ENCODE measurements around the gene BAHD1.
A peak's percentile ranks its signal among the peaks of the same experiment; 100 is the strongest.

BAHD1 gene

DNA sequence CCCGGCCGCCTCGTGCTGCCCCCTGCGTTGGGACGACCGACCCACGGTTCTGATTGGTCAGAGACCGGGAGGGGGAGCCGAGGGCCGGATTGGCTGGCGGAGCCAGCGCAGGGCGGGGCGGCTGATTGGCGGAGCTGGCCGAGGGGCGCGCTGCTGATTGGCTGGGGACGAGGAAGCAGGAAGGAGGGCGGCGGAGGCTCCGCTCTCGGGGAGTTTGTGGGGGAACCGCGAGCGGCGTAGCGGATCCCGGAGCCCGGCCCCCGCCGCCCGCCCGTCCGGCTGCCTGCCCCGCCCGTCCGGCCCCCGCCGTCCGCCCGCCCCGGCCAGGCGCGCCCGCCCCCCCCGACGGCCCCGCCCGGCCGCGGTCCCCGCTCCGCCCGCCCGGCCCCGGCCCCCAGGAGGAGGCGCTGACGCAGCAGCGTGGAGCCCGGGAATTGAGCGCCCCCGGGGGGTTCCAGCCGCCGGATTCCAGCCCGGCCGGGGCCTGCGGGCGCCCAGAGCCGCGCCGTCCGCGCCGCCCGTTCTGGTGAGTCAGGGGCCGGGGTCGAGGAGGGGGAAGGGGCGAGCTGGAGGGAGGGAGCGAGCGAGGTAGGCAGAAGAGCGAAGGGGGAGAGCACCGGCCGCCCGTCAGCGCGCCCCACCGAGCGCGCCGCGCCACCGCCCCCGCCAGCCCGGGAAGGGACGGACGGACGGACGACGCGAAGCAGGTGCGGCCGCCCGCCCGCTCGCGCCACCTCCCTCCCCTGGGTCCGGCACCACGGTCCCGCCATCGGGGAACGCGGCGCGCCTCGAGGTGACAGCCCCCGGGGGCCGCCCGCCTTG lies at the start of gene BAHD1:
BAHD1 (plus strand) TSS at position 211 of the 822 bp plus-strand sequence. CDS start 17,512 bp downstream, outside the sequence.
- DNase-seq, result peak; percentile 83

DNA sequence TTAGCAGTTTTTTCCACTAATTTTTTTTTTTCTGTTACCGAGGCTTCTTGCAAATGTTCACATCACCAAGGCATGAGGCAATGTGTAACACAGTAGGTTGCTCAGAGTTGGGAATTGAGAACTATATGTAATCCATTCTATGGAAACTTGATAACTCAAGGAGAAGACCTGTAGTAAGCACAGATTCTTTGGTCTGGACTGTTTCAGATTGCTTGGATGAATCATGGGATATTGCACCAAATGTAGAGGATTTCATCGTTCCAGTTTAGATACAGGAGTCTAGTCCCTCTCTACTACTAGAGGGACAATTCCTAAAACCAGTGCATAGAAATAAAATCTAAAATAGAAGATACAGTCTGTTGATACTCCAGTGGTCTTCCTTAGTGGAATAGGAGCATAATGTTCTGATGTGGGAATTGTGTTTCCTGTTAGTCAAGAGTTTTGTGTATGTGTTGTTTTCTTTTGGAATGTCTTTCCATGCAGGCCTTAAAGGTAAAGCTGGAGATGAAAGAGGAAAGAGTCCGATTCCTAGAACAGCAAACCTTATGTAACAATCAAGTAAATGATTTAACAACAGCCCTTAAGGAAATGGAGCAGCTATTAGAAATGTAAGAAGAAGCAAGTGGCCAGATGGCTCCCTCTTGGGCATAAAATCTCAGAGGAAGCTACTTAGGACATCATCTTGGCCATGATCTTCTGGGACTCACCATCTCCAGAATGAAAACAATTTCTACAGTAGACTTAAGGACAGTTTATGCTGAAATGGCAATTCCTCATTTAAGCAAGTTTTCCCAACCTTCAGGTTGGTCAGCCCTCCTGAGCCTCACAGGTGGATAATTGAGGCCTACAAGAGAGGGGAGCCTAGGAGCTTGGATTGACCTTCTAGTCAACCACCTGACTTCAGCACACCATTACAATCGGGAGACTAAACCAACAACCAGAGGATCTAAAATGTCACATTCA lies 47.5 kb upstream of the BAHD1 start:
- DNase-seq, result no peak

DNA sequence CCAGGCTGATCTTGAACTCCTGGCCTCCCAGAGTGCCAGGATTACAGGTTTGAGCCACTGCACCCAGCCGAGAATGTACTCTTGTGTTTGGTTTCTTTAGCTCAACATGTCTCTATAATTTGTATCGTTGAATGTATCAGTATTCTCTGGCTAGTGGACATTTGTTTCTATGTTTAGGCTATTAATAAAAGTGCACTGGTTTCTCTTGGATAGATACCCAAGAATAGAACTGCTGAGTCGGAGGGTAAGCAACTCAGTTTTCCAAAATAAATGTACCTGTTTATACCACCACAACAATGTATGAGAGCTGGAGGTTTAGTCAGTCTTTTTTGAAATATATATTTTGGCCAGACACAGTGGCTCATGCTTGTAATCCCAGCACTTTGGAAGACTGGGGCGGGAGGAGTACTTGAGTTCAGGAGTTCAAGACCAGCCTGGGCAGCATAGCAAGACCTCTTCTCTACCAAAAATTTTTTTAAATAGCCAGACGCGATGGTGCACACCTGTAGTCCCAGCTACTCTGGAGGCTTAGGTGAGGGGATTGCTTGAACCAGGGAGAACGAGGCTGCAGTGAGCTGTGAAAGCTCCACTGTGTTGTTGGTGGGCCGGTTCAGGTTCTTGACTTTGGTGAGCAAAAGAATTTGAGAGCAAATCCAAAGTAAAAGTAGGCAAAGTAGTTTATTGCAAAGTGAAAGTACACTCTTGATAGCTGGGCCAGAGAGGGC lies 42.9 kb upstream of the BAHD1 start:
- no peak for DNase-seq

DNA sequence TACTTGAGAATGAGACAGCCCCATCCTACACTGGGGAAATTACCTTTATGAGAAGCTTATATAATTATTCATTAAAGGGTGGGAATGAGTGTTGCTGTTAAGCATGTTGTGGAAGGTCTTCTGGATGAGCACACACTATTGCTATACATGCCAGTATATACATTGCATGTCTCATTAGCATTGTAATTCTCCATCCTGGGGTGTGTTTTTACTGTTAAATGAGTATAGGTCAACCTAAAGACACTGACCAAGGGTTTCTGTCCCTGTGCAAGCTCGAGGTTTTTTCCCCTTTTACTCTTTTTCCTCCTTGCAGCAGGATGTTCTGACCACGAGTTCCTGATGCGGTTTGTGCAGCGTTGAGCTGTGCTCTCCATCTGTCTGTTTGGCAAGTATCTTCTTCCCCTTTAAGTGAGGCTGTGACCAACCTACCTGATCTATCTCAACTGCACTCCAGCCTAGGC lies 42.3 kb upstream of the BAHD1 start:
- no peak for DNase-seq

DNA sequence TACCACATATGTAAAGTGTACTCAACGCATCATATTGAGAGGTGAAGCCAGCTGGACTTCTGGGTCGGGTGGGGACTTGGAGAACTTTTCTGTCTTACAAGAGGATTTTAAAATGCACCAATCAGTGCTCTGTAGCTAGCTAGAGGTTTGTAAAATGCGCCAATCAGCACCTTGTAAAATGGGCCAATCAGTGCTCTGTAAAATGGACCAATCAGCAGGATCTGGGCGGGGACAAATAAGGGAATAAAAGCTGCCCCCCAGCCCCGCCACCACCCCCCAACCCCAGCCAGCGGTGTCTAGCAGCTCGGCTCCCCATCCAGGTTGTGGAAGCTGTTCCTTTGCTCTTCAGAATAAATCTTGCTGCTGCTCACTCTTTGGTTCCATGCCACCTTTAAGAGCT lies 41.4 kb upstream of the BAHD1 start:
- no peak for DNase-seq

DNA sequence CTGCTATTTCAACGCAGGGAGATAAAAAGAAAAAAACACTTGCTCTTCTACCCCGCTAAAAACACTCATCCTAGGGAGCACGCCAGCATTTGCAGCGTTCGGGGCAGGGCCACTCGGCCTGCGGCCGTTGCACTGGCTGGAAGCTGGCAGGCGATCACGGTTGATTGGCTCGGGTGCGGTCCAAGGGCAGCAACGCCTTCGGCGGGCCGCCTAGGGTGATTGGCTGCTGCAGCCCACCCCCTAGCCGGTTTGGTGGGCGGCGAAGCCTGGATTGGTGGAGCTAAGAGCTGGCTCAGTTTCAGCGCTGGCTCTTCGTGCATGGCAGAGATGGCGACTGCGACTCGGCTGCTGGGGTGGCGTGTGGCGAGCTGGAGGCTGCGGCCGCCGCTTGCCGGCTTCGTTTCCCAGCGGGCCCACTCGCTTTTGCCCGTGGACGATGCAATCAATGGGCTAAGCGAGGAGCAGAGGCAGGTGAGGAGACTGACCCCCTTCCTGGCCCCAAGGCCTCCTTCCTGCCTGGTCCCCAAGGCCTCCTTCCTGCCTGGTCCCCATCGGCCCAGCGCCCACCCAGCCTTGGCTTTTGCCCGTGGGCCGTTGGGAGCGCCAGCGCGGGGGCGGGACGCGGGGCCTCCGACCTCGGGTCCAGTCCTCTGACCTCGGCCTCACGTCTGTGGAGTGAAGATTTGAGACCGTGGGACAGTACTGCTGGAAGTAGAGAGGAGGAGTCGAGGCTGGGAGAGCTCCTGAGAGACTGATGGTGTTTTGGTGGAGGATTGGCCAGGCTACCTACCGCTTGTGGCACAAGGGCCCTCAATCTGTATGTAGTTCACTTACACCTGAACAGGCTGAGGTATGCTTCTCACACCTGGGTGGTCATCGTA lies 35.0 kb upstream of the BAHD1 start, which contains the start of gene IVD:
IVD (plus strand) TSS at position 295 of the 881 bp plus-strand sequence; CDS start at position 328, 33 bp downstream.
- peak; percentile 91 for DNase-seq

DNA sequence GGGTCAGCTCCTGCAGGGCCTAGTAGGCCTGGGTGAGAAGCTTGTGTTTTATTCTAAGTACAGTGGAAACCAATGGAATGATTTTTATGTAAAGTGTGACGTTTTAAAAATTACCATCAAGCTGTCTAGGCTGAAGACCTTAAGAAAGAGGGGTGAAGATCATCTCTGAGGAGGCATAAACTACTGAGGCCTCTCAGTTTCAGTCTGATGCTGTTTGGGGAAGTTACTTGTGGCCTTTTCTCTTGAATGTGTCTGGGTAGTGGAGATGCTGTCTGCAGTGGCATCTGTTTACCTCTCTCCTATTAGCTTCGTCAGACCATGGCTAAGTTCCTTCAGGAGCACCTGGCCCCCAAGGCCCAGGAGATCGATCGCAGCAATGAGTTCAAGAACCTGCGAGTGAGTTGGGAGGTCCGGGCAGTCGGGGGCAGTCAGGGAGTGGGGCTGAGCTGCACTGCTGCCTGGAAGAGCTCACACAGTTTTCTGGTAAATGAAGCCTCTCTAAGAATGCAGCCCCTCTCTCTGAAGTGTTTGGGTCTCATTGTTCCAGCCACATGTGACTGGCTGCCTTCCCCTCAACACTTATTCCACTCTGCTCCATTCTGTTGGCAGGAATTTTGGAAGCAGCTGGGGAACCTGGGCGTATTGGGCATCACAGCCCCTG lies 33.3 kb upstream of the BAHD1 start:
- DNase-seq, result no peak

DNA sequence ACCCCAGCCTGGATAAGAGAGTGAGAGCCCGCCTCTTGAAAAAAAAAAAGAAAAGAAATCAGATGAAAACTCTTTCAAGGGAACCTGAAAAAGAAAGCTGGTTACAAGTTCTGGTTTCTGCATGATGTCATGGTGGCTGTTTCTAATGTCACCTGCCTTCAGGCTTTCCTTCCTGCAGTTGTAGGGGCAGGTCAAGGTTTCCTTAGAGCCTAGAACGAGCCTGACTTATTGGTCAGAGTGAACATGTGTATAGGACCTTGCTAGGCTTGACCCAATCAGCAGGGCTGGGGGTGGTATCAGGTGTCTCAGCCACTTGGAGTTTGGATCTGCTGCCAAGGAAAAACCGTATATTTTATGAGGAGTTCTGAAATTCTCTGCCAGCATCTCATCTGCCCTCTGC lies 31.4 kb upstream of the BAHD1 start:
- DNase-seq, result no peak

DNA sequence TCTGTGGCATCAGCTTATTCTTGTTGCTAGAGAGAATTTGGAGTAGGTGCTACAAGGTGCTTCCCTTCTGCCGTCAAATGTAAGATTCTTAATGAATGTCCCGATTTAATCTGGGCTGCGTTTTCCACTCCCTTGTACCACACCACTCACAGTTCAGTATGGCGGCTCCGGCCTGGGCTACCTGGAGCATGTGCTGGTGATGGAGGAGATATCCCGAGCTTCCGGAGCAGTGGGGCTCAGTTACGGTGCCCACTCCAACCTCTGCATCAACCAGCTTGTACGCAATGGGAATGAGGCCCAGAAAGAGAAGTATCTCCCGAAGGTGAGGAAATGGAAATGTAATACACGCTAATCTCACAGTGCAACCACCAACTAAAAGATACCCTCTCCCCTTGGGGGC lies 30.3 kb upstream of the BAHD1 start:
- no peak for DNase-seq

DNA sequence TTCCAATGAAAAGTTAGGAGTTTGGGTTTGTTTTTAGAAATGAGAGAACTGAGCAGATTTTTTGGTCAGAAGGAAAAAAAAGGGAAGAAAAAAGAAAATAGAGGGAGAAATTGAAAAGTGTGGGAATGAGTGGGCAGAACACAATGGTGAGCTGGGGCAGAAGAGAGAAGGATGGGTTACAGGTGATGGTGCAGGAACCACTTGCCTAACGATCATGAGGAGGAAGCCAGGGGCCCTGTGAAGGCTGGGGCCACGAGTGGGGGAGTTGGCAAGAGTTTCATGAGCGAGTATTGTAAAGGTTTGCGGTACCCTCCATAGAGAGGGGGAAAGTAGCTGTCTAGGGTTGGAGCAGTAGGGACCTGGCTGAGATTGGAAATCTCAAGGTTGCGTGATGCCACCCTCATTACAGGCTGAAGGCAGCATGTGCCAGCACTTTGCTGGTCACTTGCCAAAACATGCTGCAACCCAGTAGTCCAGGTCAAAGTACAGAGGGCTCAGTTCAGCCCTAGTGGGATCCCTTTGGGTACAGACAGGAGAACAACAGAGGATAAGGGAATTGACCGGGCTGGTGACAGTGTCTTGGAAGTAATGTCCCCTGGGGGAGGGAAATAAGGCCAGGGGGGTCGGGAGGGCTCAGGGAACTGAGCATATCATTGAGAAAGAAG lies 28.5 kb upstream of the BAHD1 start:
- no peak for DNase-seq

DNA sequence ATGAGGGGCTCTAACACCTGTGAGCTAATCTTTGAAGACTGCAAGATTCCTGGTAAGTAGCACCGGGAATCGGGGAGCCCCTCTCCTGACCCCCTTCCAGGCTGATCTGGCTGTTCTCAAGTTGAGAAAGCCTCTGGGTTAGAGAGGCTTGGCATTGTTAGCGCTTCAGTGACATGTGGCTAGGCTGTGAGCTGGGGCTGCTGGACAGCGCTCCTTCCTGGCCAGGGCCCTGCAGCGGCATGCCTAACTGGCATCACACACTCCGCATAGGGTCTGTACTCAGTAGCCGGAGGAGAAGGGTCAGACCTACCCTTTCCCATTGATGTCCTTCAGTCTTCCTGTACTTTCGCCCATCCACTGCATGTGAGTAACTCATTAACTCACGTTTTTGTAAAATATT lies 27.7 kb upstream of the BAHD1 start:
- no peak for DNase-seq

DNA sequence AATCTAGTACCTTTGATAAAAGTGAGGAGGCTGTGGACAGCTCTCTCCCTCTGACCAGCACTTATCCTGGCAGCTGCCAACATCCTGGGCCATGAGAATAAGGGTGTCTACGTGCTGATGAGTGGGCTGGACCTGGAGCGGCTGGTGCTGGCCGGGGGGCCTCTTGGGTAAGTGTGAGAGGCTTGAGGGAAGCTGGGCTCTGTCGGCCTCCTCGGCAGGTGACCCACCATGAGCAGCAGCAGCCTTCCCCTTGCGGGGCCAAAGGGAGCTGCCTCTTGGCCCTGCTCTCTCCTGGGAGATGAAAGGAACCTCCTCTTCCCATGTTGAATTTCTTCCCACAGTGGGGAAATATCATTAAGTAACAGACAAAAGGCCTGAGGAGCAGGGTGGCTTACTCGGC lies 25.9 kb upstream of the BAHD1 start:
- DNase-seq, result no peak

DNA sequence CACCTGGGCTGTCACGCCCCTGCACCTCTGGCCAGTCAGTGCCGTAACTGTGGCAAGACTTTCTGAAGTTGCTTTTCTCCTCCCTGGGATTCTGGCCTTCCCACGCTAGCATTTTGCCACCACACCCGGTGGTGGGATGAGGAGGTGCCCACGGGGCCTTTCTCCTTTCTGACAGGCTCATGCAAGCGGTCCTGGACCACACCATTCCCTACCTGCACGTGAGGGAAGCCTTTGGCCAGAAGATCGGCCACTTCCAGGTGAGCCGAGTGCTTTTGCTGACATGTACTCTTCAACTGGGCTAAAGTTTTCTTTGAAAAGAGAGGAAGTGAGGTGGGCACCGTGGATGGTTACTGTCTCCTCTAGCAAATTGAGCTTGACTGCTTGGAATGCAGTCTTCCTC lies 25.5 kb upstream of the BAHD1 start:
- DNase-seq, result no peak

DNA sequence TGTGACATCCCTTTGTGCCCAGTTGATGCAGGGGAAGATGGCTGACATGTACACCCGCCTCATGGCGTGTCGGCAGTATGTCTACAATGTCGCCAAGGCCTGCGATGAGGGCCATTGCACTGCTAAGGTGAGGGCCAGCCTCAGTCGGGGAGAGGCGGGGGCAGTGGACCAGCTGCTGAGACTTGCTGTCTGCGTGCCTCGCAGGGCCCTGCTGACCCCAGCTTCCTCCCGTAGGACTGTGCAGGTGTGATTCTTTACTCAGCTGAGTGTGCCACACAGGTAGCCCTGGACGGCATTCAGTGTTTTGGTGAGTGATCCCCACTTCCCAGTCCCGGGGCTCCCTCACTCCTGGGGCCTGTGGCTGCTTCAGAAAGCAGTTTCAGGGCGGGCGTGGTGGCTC lies 24.7 kb upstream of the BAHD1 start:
- no peak for DNase-seq

DNA sequence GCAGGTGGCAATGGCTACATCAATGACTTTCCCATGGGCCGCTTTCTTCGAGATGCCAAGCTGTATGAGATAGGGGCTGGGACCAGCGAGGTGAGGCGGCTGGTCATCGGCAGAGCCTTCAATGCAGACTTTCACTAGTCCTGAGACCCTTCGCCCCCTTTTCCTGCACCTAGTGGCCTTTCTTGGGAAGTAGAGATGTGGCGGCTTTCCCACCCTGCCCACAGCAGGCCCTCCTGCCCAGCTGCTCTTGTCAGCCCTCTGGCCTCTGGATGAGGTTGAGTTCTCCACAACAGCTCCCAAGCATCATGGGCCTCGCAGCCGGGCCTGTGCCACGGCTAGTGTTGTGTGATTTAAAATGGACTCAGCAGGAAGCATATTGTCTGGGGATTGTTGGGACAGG lies 22.6 kb upstream of the BAHD1 start:
- DNase-seq, result no peak

DNA sequence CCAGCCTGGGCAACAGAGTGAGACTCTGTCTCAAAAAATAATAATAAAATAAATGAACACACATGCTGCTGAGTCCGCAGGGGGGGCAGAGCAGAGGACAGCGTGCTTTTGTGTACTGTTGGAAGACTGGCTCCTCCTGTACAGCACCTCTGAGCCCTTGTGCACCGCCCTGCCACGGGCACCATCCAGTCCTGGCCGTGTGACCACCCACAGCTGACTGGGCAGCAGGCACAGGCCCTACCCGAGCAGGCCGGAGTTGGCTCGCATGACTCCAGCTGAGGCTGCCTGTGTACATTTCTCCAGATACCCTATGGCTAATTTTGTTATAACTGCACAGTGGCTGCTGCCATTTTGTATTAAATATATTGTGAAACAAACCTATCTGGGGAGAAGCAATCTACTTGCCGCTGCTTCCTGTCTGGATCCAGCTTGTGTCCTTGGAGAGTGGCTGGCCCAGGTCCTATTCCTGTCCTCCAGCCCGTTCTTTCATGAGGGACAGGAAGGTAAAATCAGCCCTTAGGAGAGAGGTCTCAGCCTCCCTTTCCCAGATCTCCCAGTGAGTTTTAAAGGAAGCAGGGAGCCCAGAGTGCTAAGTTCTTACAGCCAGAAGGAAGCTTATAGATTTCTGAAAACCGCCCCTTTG lies 20.6 kb upstream of the BAHD1 start:
- DNase-seq, result no peak

DNA sequence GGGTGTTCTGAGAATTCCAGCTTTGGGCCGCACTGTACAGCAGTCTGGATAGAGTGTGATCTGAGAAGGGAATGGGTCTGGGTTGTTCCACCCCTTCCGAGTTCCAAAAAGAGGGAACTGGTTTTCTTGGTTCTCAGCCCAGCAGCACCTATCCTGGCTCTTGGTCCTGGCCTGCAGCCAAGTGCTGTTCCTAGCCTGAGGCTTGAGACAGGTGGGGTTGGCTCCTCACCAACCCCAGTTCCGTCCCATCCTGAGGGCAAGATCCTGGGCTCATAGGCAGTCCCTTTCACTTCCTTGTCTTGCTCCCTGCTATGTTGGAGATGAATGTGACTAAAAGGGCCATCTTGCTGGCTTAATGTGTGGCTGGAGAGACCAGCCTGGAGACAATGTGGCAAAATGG lies 20.0 kb upstream of the BAHD1 start:
- DNase-seq, result no peak

DNA sequence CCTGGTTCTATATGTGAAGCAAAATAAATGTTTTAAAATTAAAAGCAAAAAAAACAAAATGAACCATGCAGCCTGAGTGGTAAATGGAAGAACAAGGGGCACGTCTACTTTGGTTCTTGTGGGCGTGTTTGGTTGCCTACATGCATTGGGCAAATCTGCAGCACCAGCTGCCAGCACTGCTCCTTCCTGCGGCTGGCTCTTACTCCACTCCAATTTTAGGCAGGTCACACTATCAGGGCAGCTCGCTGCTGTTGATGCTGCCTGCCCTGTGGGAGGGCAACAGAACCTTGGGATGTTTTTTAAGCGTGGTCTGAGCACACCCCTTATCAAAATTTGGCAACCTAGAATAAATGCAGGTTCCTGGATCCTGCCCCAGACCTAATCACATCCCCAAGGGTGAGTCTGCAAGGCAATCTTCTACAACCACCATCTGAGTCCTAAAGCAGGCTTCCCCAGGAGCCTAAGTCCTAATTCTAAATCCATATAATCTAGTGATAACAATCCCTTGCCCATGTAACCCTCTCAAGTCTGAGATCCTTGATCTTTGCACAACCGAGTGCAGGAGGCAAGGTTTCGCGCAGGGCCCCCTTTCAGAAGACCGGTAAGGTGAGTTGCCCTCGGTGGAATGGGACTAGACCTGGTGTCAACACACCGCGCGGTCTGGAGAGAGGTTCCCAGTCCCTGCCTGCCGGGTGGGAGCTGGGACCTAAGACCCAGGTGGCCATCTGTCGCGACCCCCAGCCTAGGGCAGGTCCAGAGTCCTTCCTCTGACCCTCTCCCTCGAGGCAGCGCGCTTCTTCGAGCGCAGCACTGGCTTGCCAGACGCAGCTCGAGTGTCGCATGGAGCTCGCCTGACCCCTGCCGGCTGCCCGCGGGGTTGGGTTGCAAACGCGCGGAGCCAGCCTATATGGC lies 19.3 kb upstream of the BAHD1 start:
- peak; percentile 43 for DNase-seq

DNA sequence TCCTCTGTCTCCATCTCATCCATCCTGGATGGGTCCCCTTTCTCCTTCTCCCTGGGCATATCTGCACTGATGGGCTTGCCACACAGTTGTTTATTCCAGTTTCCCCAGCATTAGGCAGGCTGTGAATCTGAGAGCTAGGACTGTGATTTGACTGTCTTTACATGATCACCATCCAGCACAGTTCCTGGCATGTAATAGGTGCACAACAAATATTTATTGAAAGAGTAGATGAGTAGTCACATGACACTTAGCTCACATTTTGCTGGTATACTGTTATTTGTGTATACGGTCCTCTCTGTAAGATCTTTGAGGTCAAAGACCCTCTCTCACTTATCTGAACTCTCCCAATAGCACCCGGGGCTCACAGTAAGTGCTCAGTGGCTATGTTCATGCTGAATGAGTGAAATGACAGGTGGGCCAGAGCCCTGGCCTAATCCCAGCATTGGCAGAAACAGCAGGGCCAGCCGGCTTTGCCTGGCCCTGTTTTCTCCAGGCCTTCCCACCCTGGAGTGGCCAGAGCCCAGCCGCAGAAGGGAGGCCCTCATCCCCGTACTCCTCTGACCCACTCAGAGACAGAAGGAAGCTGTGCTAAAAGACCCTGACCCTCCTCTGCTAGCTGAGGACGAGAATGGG lies 16.2 kb upstream of the BAHD1 start:
- no peak for DNase-seq

Data from T1000 (cell line).